ENCODE results near the gene TMEM98. TPM values are rescaled to one million over a fixed set of nuclear protein-coding genes. Genes with fewer than 3 reads are reported as not detected.
"Not testable (repeated sequence)": the region's sequence is repeated elsewhere in the genome, so short reads cannot be mapped to it uniquely, and the experiment has no call there.

Gene TMEM98
- total and polyA plus RNA-seq, 4 donors = 39.3 to 91.4 (median 60.9) TPM

- Histone ChIP-seq H3K27ac (ENCODE audit: low read depth in 1 of 2, low read length in 2 of 2) (no peak overlapping the region), H3K4me3 (ENCODE audit: low read length in 2 of 2) (no peak overlapping the region), H3K27me3 (ENCODE audit: control insufficient read depth in 1 of 2, insufficient read depth in 2 of 2, low read length in 1 of 2) (no peaks in the 10 kb centered on the region), H3K36me3 (ENCODE audit: control insufficient read depth in 1 of 2, insufficient read depth in 2 of 2, low read length in 1 of 2) (peaks cover 1 to 4% of the 10 kb centered on the region in 2 donors), H3K4me1 (ENCODE audit: control insufficient read depth in 1 of 2, insufficient read depth in 2 of 2, low read length in 2 of 2) (no peaks in the 10 kb centered on the region), H3K9me3 (ENCODE audit: control insufficient read depth, low read length) (no peaks in the 10 kb centered on the region)
- ATAC-seq (ENCODE audit: low FRiP score) (no peak), DNase-seq (no peak)
- 0 to 2% methylated on average over 2 of the region's 2 CpGs for WGBS, 2 donors
- intact Hi-C loops (cut with DNase I) = no loop called here
Measured at GRCh38 chr17:32943206-32943605, 15.3 kb downstream of the TMEM98 start.

- Histone ChIP-seq H3K27me3 (ENCODE audit: control insufficient read depth in 1 of 2, insufficient read depth in 2 of 2, low read length in 1 of 2) (no peaks in the 10 kb centered on the region), H3K4me3 (ENCODE audit: low read length in 2 of 2) (no peak overlapping the region), H3K9me3 (ENCODE audit: control insufficient read depth, low read length) (no peaks in the 10 kb centered on the region), H3K4me1 (ENCODE audit: control insufficient read depth in 1 of 2, insufficient read depth in 2 of 2, low read length in 2 of 2) (no peaks in the 10 kb centered on the region), H3K27ac (ENCODE audit: low read depth in 1 of 2, low read length in 2 of 2) (no peak overlapping the region), H3K36me3 (ENCODE audit: control insufficient read depth in 1 of 2, insufficient read depth in 2 of 2, low read length in 1 of 2) (peaks cover 1 to 4% of the 10 kb centered on the region in 2 donors)
- DNase-seq (no peak), ATAC-seq (ENCODE audit: low FRiP score) (peak; percentile 66)
- intact Hi-C loops (cut with DNase I) = no loop called here
- 53 to 62% methylated on average over 8 of the region's 8 CpGs for WGBS, 2 donors
Measured at GRCh38 chr17:32943647-32944191, 15.8 kb downstream of the TMEM98 start.

- DNase-seq (no peak), ATAC-seq (ENCODE audit: low FRiP score) (peak; percentile 9)
- H3K4me3 ChIP-seq (ENCODE audit: low read length in 2 of 2) = no peak overlapping the region
- H3K36me3 ChIP-seq (ENCODE audit: control insufficient read depth in 1 of 2, insufficient read depth in 2 of 2, low read length in 1 of 2) = peaks cover 1 to 4% of the 10 kb centered on the region in 2 donors
- no peaks in the 10 kb centered on the region for H3K9me3 ChIP-seq (ENCODE audit: control insufficient read depth, low read length)
- H3K27me3 ChIP-seq (ENCODE audit: control insufficient read depth in 1 of 2, insufficient read depth in 2 of 2, low read length in 1 of 2) = no peaks in the 10 kb centered on the region
- H3K4me1 ChIP-seq (ENCODE audit: control insufficient read depth in 1 of 2, insufficient read depth in 2 of 2, low read length in 2 of 2) = no peaks in the 10 kb centered on the region
- H3K27ac ChIP-seq (ENCODE audit: low read depth in 1 of 2, low read length in 2 of 2) = no peak overlapping the region
- WGBS, 2 donors = 93 to 96% methylated on average over 4 of the region's 4 CpGs
- intact Hi-C loops (cut with DNase I) = no loop called here
Measured at GRCh38 chr17:32944248-32945020, 16.5 kb downstream of the TMEM98 start.

- Histone ChIP-seq H3K4me3 (ENCODE audit: low read length in 2 of 2) (no peak overlapping the region), H3K27ac (ENCODE audit: low read depth in 1 of 2, low read length in 2 of 2) (no peak overlapping the region), H3K27me3 (ENCODE audit: control insufficient read depth in 1 of 2, insufficient read depth in 2 of 2, low read length in 1 of 2) (no peaks in the 10 kb centered on the region), H3K9me3 (ENCODE audit: control insufficient read depth, low read length) (no peaks in the 10 kb centered on the region), H3K4me1 (ENCODE audit: control insufficient read depth in 1 of 2, insufficient read depth in 2 of 2, low read length in 2 of 2) (no peaks in the 10 kb centered on the region), H3K36me3 (ENCODE audit: control insufficient read depth in 1 of 2, insufficient read depth in 2 of 2, low read length in 1 of 2) (no peaks in the 10 kb centered on the region)
- ATAC-seq (ENCODE audit: low FRiP score) (no peak), DNase-seq (no peak)
- intact Hi-C loops (cut with DNase I) = no loop called here
- 64 to 70% methylated on average over 3 of the region's 3 CpGs for WGBS, 2 donors
Measured at GRCh38 chr17:32946375-32947135, 18.6 kb downstream of the TMEM98 start.

GRCh38 chr17:32947736-32948135 lies 19.8 kb downstream of the TMEM98 start:
- ATAC-seq (ENCODE audit: low FRiP score) = no peak
- no peak overlapping the region for H3K27ac ChIP-seq (ENCODE audit: low read depth in 1 of 2, low read length in 2 of 2)
- intact Hi-C loops (cut with DNase I) = no loop called here
- H3K4me1 ChIP-seq (ENCODE audit: control insufficient read depth in 1 of 2, insufficient read depth in 2 of 2, low read length in 2 of 2) = no peaks in the 10 kb centered on the region
- H3K9me3 ChIP-seq (ENCODE audit: control insufficient read depth, low read length) = no peaks in the 10 kb centered on the region
- H3K4me3 ChIP-seq (ENCODE audit: low read length in 2 of 2) = no peak overlapping the region
- no peaks in the 10 kb centered on the region for H3K27me3 ChIP-seq (ENCODE audit: control insufficient read depth in 1 of 2, insufficient read depth in 2 of 2, low read length in 1 of 2)
- no peaks in the 10 kb centered on the region for H3K36me3 ChIP-seq (ENCODE audit: control insufficient read depth in 1 of 2, insufficient read depth in 2 of 2, low read length in 1 of 2)
- 100% methylated on average over 1 of the region's 1 CpG for WGBS, 2 donors
- no peak for DNase-seq

- no peak overlapping the region for H3K27ac ChIP-seq (ENCODE audit: low read depth in 1 of 2, low read length in 2 of 2)
- H3K4me3 ChIP-seq (ENCODE audit: low read length in 2 of 2) = no peak overlapping the region
- intact Hi-C loops (cut with DNase I) = no loop called here
- no peak for DNase-seq
- WGBS, 2 donors = 54 to 64% methylated on average over 7 of the region's 7 CpGs
- H3K36me3 ChIP-seq (ENCODE audit: control insufficient read depth in 1 of 2, insufficient read depth in 2 of 2, low read length in 1 of 2) = no peaks in the 10 kb centered on the region
- H3K9me3 ChIP-seq (ENCODE audit: control insufficient read depth, low read length) = no peaks in the 10 kb centered on the region
- ATAC-seq (ENCODE audit: low FRiP score) = no peak
- no peaks in the 10 kb centered on the region for H3K27me3 ChIP-seq (ENCODE audit: control insufficient read depth in 1 of 2, insufficient read depth in 2 of 2, low read length in 1 of 2)
- no peaks in the 10 kb centered on the region for H3K4me1 ChIP-seq (ENCODE audit: control insufficient read depth in 1 of 2, insufficient read depth in 2 of 2, low read length in 2 of 2)
Measured at GRCh38 chr17:32949181-32949580, 21.2 kb downstream of the TMEM98 start.

DNA sequence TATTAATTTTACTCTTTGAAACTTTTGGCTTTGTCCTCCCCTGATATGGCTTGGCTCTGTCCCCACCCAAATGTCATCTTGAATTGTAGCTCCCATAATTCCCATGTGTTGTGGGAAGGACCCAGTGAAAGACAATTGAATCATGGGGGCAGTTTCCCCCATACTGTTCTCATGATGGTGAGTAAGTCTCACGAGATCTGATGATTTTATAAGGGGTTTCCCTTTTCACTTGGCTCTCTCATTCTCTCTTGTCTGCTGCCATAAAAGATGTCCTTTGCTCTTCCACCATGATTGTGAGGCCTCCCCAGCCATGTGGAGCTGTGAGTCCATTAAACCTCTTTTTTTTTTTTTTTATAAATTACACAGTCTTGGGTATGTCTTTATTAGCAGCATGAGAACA lies 24.5 kb downstream of the TMEM98 start:
- WGBS, 2 donors = 78 to 86% methylated on average over 1 of the region's 1 CpG
- H3K9me3 ChIP-seq (ENCODE audit: control insufficient read depth, low read length); H3K4me3 ChIP-seq (ENCODE audit: low read length in 2 of 2); H3K4me1 ChIP-seq (ENCODE audit: control insufficient read depth in 1 of 2, insufficient read depth in 2 of 2, low read length in 2 of 2); H3K27me3 ChIP-seq (ENCODE audit: control insufficient read depth in 1 of 2, insufficient read depth in 2 of 2, low read length in 1 of 2); ATAC-seq (ENCODE audit: low FRiP score); H3K27ac ChIP-seq (ENCODE audit: low read depth in 1 of 2, low read length in 2 of 2); H3K36me3 ChIP-seq (ENCODE audit: control insufficient read depth in 1 of 2, insufficient read depth in 2 of 2, low read length in 1 of 2); intact Hi-C loops (cut with DNase I); DNase-seq: not testable (repeated sequence)

DNA sequence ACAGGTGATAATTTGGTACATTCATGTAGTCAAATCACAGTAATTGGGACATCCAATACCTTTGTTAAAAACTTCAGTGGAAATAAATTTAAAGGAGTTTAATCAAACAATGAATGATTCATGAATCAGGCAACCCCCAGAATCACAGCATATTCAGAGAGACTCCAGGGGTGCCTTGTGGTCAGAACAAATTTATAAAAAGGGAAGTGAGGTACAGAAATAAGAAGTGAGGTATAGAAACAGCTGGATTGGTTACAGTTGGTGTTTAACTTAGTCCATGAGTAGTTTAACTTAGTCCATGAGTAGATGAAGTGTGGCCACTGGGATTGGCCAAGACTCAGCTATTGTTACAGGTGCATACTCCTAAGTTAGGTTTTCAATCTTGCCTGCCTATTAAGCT lies 25.1 kb downstream of the TMEM98 start:
- H3K36me3 ChIP-seq (ENCODE audit: control insufficient read depth in 1 of 2, insufficient read depth in 2 of 2, low read length in 1 of 2) = no peaks in the 10 kb centered on the region
- no peaks in the 10 kb centered on the region for H3K4me1 ChIP-seq (ENCODE audit: control insufficient read depth in 1 of 2, insufficient read depth in 2 of 2, low read length in 2 of 2)
- no peak for ATAC-seq (ENCODE audit: low FRiP score)
- DNase-seq = no peak
- no peak overlapping the region for H3K27ac ChIP-seq (ENCODE audit: low read depth in 1 of 2, low read length in 2 of 2)
- no peak overlapping the region for H3K4me3 ChIP-seq (ENCODE audit: low read length in 2 of 2)
- intact Hi-C loops (cut with DNase I) = no loop called here
- no peaks in the 10 kb centered on the region for H3K9me3 ChIP-seq (ENCODE audit: control insufficient read depth, low read length)
- no peaks in the 10 kb centered on the region for H3K27me3 ChIP-seq (ENCODE audit: control insufficient read depth in 1 of 2, insufficient read depth in 2 of 2, low read length in 1 of 2)

- H3K4me3 ChIP-seq (ENCODE audit: low read length in 2 of 2) = no peak overlapping the region
- H3K9me3 ChIP-seq (ENCODE audit: control insufficient read depth, low read length) = no peaks in the 10 kb centered on the region
- H3K36me3 ChIP-seq (ENCODE audit: control insufficient read depth in 1 of 2, insufficient read depth in 2 of 2, low read length in 1 of 2) = no peaks in the 10 kb centered on the region
- intact Hi-C loops (cut with DNase I) = no loop called here
- no peaks in the 10 kb centered on the region for H3K4me1 ChIP-seq (ENCODE audit: control insufficient read depth in 1 of 2, insufficient read depth in 2 of 2, low read length in 2 of 2)
- ATAC-seq (ENCODE audit: low FRiP score) (no peak), DNase-seq (no peak)
- no peak overlapping the region for H3K27ac ChIP-seq (ENCODE audit: low read depth in 1 of 2, low read length in 2 of 2)
- 91 to 92% methylated on average over 2 of the region's 2 CpGs for WGBS, 2 donors
- H3K27me3 ChIP-seq (ENCODE audit: control insufficient read depth in 1 of 2, insufficient read depth in 2 of 2, low read length in 1 of 2) = no peaks in the 10 kb centered on the region
Measured at GRCh38 chr17:32953857-32954256, 25.9 kb downstream of the TMEM98 start.

Data from aorta (tissue), 5 donors.